Ishikawa (cell line): ENCODE measurements around the gene ZNF8.

ENCODE experiments used
- CEBPB ChIP-seq: IDR thresholded peaks from 2 replicates; pipeline ENCODE4 v1.6.1; 2012
- CREB1 ChIP-seq: IDR thresholded peaks from 2 replicates; pipeline ENCODE4 v1.6.1; 2012; ENCODE audit warnings: low read depth
- EP300 ChIP-seq: IDR thresholded peaks from 2 replicates; pipeline ENCODE4 v1.6.1; 2012; ENCODE audit warnings: borderline replicate concordance
- FOXM1 ChIP-seq: IDR thresholded peaks from 2 replicates; pipeline ENCODE4 v1.6.1; 2012; ENCODE audit warnings: low read depth, borderline replicate concordance
- MAX ChIP-seq: IDR thresholded peaks from 2 replicates; pipeline ENCODE4 v1.6.1; 2012
- NFIC ChIP-seq: IDR thresholded peaks from 2 replicates; pipeline ENCODE4 v1.6.1; 2012
- TAF1 ChIP-seq: IDR thresholded peaks from 2 replicates; pipeline ENCODE4 v1.6.1; 2012; ENCODE audit warnings: low read depth, mild to moderate bottlenecking
- YY1 ChIP-seq: IDR thresholded peaks from 2 replicates; pipeline ENCODE4 v1.6.1; 2012; ENCODE audit warnings: low read depth

DNA sequence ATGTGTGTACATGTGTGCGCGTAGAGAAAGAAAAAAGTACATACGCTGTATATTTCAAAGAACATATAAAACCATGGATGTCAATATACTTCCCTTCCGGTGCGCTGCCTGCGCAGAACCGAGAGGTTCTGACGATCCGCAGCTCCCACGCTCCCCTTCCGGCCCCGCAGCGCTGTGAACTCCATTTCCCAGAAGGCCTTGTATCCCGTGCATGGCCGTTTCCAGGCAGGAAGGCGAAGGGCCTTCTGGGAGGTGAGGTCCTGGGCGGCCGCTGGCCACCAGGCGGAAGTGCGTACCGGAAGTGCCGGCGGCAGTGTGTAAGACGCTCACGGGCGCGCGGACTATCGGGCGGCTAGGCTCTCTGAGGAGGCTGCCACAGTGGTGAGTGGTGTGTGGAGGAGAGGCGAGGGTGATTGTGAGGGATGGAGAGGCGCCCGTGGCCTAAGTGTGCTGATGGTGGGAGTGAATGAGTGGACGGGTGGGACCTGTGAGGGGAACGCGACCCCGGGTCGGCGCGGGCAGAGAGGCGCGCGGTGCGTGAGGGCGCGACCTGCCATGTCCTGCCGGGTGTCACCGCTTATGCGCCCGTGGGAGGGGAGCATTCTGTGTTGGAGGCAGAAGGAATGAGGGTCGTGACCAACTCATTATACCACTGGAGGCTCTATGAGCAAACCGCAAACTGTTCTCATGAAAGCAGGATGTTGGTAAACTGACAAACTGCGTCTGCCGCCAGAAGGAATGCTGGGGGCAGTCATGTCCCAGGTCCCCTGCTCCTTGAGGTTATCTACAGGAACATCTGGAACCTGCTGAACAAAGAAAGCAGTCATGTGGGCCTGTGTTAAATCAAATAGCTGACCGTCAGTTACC, 26.5 kb downstream of the ZNF8 start, which contains the start of gene ERVK3-1:
- TF ChIP-seq EP300, result peak; percentile 19; the same call in 1 of the 2 replicates
- TF ChIP-seq NFIC, result no peak
- peak; percentile 86 for TF ChIP-seq YY1
- TF ChIP-seq TAF1, result peak; percentile 90
- no peak for TF ChIP-seq CEBPB
- peak; percentile 71 for TF ChIP-seq CREB1
- peak; percentile 81 for TF ChIP-seq MAX
- TF ChIP-seq FOXM1, result no peak
